Esophagus squamous epithelium (tissue), 5 donors: ENCODE data around the gene STRAP. TPM values are rescaled to one million over a fixed set of nuclear protein-coding genes. Genes with fewer than 3 reads are reported as not detected.
"Not testable (repeated sequence)": the region's sequence is repeated elsewhere in the genome, so short reads cannot be mapped to it uniquely, and the experiment has no call there.

Source experiments
- DNase-seq: peaks from one replicate; lab custom pipeline; 2025; lab: John Stamatoyannopoulos, UW
- H3K27ac ChIP-seq, 4 donors: fragments of 200-600 bp; sonication (generic); one replicate each; pipeline ENCODE4 v1.5.1; 2016 to 2019; ENCODE audit warnings: mild to moderate bottlenecking in 1 of 4
- H3K27me3 ChIP-seq, 4 donors: fragments of 200-600 bp; sonication (generic); 1 replicate in 3 of 4; 2 replicates in 1 of 4; pipeline versions ENCODE4 v1.5.1 to v1.6.0; 2017 to 2021; ENCODE audit warnings: antibody characterized with exemption in 1 of 4
- H3K36me3 ChIP-seq, 3 donors: fragments of 200-600 bp; sonication (generic); one replicate each; pipeline ENCODE4 v1.5.1; 2016 to 2019
- H3K4me1 ChIP-seq, 3 donors: fragments of 200-600 bp; sonication (generic); one replicate each; pipeline ENCODE4 v1.5.1; 2017 to 2019
- H3K4me3 ChIP-seq, 4 donors: fragments of 200-600 bp; sonication (generic); 1 replicate in 3 of 4; 2 replicates in 1 of 4; pipeline ENCODE4 v1.5.1; 2016 to 2019; ENCODE audit warnings: mild to moderate bottlenecking in 2 of 4, moderate library complexity in 1 of 4
- H3K9me3 ChIP-seq, 3 donors: fragments of 200-600 bp; sonication (generic); one replicate each; pipeline ENCODE4 v1.5.1; 2016 to 2019
- CTCF ChIP-seq, 6 experiments: fragments of 450-650 bp in 4 of 6; fragments of 200-600 bp in 2 of 6; sonication (generic) in 2 of 6; IDR thresholded peaks; one replicate each; pipeline ENCODE4 v1.5.1; 2016 to 2019; ENCODE audit warnings: antibody characterized with exemption in 6 of 6, mild to moderate bottlenecking in 4 of 6, moderate library complexity in 4 of 6
- POLR2A ChIP-seq, 4 donors: fragments of 450-650 bp; IDR thresholded peaks; one replicate each; pipeline ENCODE4 v1.6.1; 2017; ENCODE audit warnings: antibody characterized with exemption in 4 of 4, mild to moderate bottlenecking in 4 of 4, moderate library complexity in 3 of 4
- WGBS, 2 donors: methylation state at CpG; one replicate each; pipeline ENCODE4 v1.1.5; 2018; 5-methylcytosine and 5-hydroxymethylcytosine counted together
- intact Hi-C: fragments of 100-400 bp; cut with DNase I; formaldehyde crosslinking; loops from one replicate; pipeline ENCODE4 v1.15.0; 2022
- total RNA-seq, 4 donors: library from RNA; depleted of rRNA; stranded (reverse); fragments of >200 nt; gene quantifications; one replicate each; pipeline ENCODE4 v1.1.0, GENCODE V29; 2016
- donor health status: DM: yes; HTN: yes; CAD: no.

The STRAP gene
- total RNA-seq, 4 donors from 2014 or later, result 39.2 to 81.3 (median 70.0) TPM

- H3K27ac ChIP-seq, result peak overlapping the region in 1 of 4 donors; percentile 33
- no peaks in the 10 kb centered on the region for H3K9me3 ChIP-seq
- DNase-seq, result no peak
- no peak for TF ChIP-seq POLR2A (IDR thresholded peaks at IDR 0.05)
- no peak for TF ChIP-seq CTCF (IDR thresholded peaks at IDR 0.05)
- H3K36me3 ChIP-seq, result peaks cover 0 to 81% (median 5%) of the 10 kb centered on the region in 3 donors
- 84 to 89% methylated on average over 5 of the region's 5 CpGs for WGBS, 2 donors
- no peak overlapping the region for H3K4me3 ChIP-seq
- intact Hi-C loops, result no loop called here
- no peaks in the 10 kb centered on the region for H3K27me3 ChIP-seq
- H3K4me1 ChIP-seq, result no peaks in the 10 kb centered on the region
Observed at GRCh38 chr12:15904378-15904920, 22.3 kb downstream of the STRAP start.

GRCh38 chr12:15910468-15910863 lies 28.3 kb downstream of the STRAP start:
- no peaks in the 10 kb centered on the region for H3K27me3 ChIP-seq
- peak overlapping the region; percentile 96 to 99 (median 97) for H3K27ac ChIP-seq
- no peak for DNase-seq
- TF ChIP-seq CTCF (IDR thresholded peaks at IDR 0.05) (no peak), POLR2A (IDR thresholded peaks at IDR 0.05) (no peak)
- 70 to 81% methylated on average over 5 of the region's 5 CpGs for WGBS, 2 donors
- H3K4me1 ChIP-seq, result peaks cover 0 to 33% (median 4%) of the 10 kb centered on the region in 3 donors
- peaks cover 0 to 21% (median 0%) of the 10 kb centered on the region in 3 donors for H3K36me3 ChIP-seq
- H3K9me3 ChIP-seq, result no peaks in the 10 kb centered on the region
- intact Hi-C loops, result no loop called here
- H3K4me3 ChIP-seq, result peak overlapping the region in 3 of 4 donors; percentile 76 to 85 (median 80)

GRCh38 chr12:15910864-15911721 lies 28.9 kb downstream of the STRAP start, which contains the start of gene DERA:
DERA (plus strand) TSS chr12:15911332; CDS start chr12:15911384, 52 bp downstream.
- peak within 1 kb of the TSS; percentile 96 to 99 (median 97) for H3K27ac ChIP-seq
- peaks cover 0 to 37% (median 4%) of the 10 kb centered on the region in 3 donors for H3K4me1 ChIP-seq
- H3K9me3 ChIP-seq, result no peaks in the 10 kb centered on the region
- intact Hi-C loops, result no loop called here
- no peak for DNase-seq
- H3K4me3 ChIP-seq, result peak within 1 kb of the TSS; percentile 76 to 85 (median 80)
- WGBS, 2 donors, result 1 to 2% methylated on average over 14 to 22 of the region's 59 CpGs
- H3K36me3 ChIP-seq, result peaks cover 0 to 16% (median 0%) of the 10 kb centered on the region in 3 donors
- TF ChIP-seq POLR2A (IDR thresholded peaks at IDR 0.05) (peak in 2 of 4 donors; percentile 85 to 91), CTCF (IDR thresholded peaks at IDR 0.05) (peak in 4 of 6 experiments; percentile 7 to 36 (median 24))
- no peaks in the 10 kb centered on the region for H3K27me3 ChIP-seq

- H3K27me3 ChIP-seq, intact Hi-C loops, H3K36me3 ChIP-seq, H3K9me3 ChIP-seq, DNase-seq: not testable (repeated sequence)
- Histone ChIP-seq H3K27ac (peak overlapping the region; percentile 96 to 99 (median 97)), H3K4me3 (peak overlapping the region; percentile 76 to 85 (median 80)), H3K4me1 (peaks cover 0 to 37% (median 4%) of the 10 kb centered on the region in 3 donors)
- WGBS, 2 donors, result 0 to 7% methylated on average over 3 to 5 of the region's 5 CpGs
Observed at GRCh38 chr12:15911931-15912330, 29.7 kb downstream of the STRAP start.

- intact Hi-C loops, H3K4me3 ChIP-seq, DNase-seq, H3K36me3 ChIP-seq, H3K27ac ChIP-seq, H3K27me3 ChIP-seq, H3K9me3 ChIP-seq: not testable (repeated sequence)
- 89 to 94% methylated on average over 3 to 5 of the region's 5 CpGs for WGBS, 2 donors
- H3K4me1 ChIP-seq, result peaks cover 0 to 44% (median 4%) of the 10 kb centered on the region in 3 donors
Observed at GRCh38 chr12:15914131-15914530, 31.9 kb downstream of the STRAP start.

GRCh38 chr12:15918066-15918465 lies 35.9 kb downstream of the STRAP start:
- H3K27ac ChIP-seq, result peak overlapping the region in 2 of 4 donors; percentile 0 to 15
- no peaks in the 10 kb centered on the region for H3K9me3 ChIP-seq
- peaks cover 0 to 23% (median 0%) of the 10 kb centered on the region in 3 donors for H3K4me1 ChIP-seq
- H3K27me3 ChIP-seq, result no peaks in the 10 kb centered on the region
- TF ChIP-seq CTCF (IDR thresholded peaks at IDR 0.05), result no peak
- TF ChIP-seq POLR2A (IDR thresholded peaks at IDR 0.05), result no peak
- peaks cover 0 to 6% (median 0%) of the 10 kb centered on the region in 3 donors for H3K36me3 ChIP-seq
- intact Hi-C loops, result no loop called here
- WGBS, 2 donors, result 94% methylated on average over 7 of the region's 7 CpGs
- no peak for DNase-seq
- no peak overlapping the region for H3K4me3 ChIP-seq
